SU-DHL-6 (cell line): Measurements from ENCODE around the gene WNK1.

Experiments used
- CTCF ChIP-seq: fragments of 200-600 bp; sonication (generic); IDR thresholded peaks from one replicate; pipeline ENCODE4 v1.5.1; 2017; ENCODE audit warnings: antibody characterized with exemption, mild to moderate bottlenecking, low read length, moderate library complexity; ENCODE audit not compliant: insufficient read depth, poor library complexity, severe bottlenecking
- EZH2phosphoT487 ChIP-seq: fragments of 200-600 bp; sonication (generic), shearing (Covaris generic); conservative IDR thresholded peaks from 2 replicates; pipeline ENCODE4 v1.6.1; 2018; ENCODE audit warnings: mild to moderate bottlenecking, antibody characterized with exemption, low read length, moderate library complexity, mixed read lengths

- TF ChIP-seq CTCF (no peak), EZH2phosphoT487 (no peak)
Measured at GRCh38 chr12:753611-754472, 1.5 kb downstream of the WNK1 start.
